Measurements from ENCODE around the gene STARD7. TPM values are rescaled to one million over a fixed set of nuclear protein-coding genes. Genes with fewer than 3 reads are reported as not detected.

Gene STARD7
- total and polyA plus RNA-seq, 9 of the 15 experiments (the other 6 are each of a cell fraction or from before 2014, with no cell fraction given), result 90.9 to 196 (median 145) TPM

DNA sequence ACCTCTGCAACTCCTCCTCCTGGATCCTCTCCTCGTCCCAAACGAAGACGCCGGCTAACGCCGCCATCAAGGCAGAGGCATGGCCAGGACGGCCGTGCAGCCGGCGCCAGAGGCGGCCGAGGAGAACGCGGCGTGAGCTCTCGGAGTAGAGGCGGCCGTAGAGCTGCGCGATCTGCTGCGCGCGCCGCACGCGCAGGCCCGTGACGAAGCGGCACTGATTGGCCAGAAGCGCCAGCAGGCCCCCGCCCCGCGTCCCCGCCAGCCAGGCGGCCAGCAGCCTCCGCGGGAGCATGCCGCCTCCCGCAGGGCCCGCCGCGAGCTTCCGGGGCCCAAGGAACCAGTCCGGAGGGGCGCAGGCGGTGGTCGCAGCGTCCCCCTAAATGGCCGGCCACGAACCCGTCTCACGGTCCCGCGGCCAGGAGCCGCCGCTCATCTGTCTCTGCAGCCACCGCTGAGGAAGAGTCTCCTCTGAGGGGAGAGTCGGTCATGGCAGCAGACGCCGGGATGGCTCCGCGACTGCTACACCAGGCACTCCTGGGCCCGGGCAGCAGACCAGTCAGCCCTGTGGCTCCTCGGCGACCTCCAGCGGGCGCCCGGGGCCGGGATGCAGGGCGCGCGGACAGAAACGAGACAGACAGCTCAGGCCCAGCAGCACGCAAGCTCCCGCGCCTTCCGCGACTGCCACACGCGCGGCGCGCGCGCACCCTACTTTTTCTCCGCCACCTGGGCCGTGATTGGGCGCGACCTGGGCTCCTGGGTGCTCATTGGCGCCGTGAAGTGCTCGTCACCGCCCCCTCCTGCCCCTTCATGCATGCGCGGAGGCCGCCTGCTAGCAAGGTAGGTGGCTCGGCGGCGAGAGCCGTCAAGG, at the start of gene STARD7 (continued):
- peak in 2 of 3 experiments; percentile 36 to 48 for TF ChIP-seq YY1 (IDR thresholded peaks at IDR 0.05; ENCODE audit: borderline replicate concordance in 1 of 3, control insufficient read depth in 1 of 3, extremely low read depth in 1 of 3, insufficient read depth in 3 of 3, insufficient read length in 1 of 3, insufficient replicate concordance in 2 of 3, low read depth in 1 of 3, low read length in 2 of 3)
- no peak for TF ChIP-seq RUNX1 (IDR thresholded peaks at IDR 0.05; ENCODE audit: low read depth)
- peak; percentile 90 for TF ChIP-seq POLR2H (tag; IDR thresholded peaks at IDR 0.05; ENCODE audit: low read depth)
- TF ChIP-seq NONO (IDR thresholded peaks at IDR 0.05; ENCODE audit: low read depth in 2 of 2, low read length in 1 of 2), result peak in 1 of 2 experiments; percentile 96; a peak in 2 of 4 replicates
- TF ChIP-seq KDM4B (IDR thresholded peaks at IDR 0.05; ENCODE audit: borderline replicate concordance in 2 of 2, low read depth in 1 of 2), result no peak
- no peak for TF ChIP-seq SMARCA4 (IDR thresholded peaks at IDR 0.05)
- TF ChIP-seq, protein P1, sequence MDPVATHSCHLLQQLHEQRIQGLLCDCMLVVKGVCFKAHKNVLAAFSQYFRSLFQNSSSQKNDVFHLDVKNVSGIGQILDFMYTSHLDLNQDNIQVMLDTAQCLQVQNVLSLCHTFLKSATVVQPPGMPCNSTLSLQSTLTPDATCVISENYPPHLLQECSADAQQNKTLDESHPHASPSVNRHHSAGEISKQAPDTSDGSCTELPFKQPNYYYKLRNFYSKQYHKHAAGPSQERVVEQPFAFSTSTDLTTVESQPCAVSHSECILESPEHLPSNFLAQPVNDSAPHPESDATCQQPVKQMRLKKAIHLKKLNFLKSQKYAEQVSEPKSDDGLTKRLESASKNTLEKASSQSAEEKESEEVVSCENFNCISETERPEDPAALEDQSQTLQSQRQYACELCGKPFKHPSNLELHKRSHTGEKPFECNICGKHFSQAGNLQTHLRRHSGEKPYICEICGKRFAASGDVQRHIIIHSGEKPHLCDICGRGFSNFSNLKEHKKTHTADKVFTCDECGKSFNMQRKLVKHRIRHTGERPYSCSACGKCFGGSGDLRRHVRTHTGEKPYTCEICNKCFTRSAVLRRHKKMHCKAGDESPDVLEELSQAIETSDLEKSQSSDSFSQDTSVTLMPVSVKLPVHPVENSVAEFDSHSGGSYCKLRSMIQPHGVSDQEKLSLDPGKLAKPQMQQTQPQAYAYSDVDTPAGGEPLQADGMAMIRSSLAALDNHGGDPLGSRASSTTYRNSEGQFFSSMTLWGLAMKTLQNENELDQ (CRISPR knock-in tag; IDR thresholded peaks at IDR 0.05; ENCODE audit: borderline replicate concordance), result no peak
- TF ChIP-seq SAP30 (IDR thresholded peaks at IDR 0.05; ENCODE audit: borderline replicate concordance, insufficient read depth, low read depth, low read length, poor library complexity, severe bottlenecking), result no peak
- TF ChIP-seq U2AF1 (optimal IDR thresholded peaks at IDR 0.05; ENCODE audit: low read depth, low read length), result peak; percentile 74
- TF ChIP-seq ZNF146 (CRISPR knock-in tag; IDR thresholded peaks at IDR 0.05; ENCODE audit: unreplicated experiment), result no peak
- TF ChIP-seq, protein P2, sequence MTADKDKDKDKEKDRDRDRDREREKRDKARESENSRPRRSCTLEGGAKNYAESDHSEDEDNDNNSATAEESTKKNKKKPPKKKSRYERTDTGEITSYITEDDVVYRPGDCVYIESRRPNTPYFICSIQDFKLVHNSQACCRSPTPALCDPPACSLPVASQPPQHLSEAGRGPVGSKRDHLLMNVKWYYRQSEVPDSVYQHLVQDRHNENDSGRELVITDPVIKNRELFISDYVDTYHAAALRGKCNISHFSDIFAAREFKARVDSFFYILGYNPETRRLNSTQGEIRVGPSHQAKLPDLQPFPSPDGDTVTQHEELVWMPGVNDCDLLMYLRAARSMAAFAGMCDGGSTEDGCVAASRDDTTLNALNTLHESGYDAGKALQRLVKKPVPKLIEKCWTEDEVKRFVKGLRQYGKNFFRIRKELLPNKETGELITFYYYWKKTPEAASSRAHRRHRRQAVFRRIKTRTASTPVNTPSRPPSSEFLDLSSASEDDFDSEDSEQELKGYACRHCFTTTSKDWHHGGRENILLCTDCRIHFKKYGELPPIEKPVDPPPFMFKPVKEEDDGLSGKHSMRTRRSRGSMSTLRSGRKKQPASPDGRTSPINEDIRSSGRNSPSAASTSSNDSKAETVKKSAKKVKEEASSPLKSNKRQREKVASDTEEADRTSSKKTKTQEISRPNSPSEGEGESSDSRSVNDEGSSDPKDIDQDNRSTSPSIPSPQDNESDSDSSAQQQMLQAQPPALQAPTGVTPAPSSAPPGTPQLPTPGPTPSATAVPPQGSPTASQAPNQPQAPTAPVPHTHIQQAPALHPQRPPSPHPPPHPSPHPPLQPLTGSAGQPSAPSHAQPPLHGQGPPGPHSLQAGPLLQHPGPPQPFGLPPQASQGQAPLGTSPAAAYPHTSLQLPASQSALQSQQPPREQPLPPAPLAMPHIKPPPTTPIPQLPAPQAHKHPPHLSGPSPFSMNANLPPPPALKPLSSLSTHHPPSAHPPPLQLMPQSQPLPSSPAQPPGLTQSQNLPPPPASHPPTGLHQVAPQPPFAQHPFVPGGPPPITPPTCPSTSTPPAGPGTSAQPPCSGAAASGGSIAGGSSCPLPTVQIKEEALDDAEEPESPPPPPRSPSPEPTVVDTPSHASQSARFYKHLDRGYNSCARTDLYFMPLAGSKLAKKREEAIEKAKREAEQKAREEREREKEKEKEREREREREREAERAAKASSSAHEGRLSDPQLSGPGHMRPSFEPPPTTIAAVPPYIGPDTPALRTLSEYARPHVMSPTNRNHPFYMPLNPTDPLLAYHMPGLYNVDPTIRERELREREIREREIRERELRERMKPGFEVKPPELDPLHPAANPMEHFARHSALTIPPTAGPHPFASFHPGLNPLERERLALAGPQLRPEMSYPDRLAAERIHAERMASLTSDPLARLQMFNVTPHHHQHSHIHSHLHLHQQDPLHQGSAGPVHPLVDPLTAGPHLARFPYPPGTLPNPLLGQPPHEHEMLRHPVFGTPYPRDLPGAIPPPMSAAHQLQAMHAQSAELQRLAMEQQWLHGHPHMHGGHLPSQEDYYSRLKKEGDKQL (CRISPR knock-in tag; IDR thresholded peaks at IDR 0.05; ENCODE audit: borderline replicate concordance), result no peak
- 0 out of 2 replicates have a peak, but pooled peaks have one; percentile 50 for TF ChIP-seq ZBTB2 (IDR thresholded peaks at IDR 0.05)
- no peak for TF ChIP-seq ZNF212 (CRISPR knock-in tag; IDR thresholded peaks at IDR 0.05)
- TF ChIP-seq, protein P3, sequence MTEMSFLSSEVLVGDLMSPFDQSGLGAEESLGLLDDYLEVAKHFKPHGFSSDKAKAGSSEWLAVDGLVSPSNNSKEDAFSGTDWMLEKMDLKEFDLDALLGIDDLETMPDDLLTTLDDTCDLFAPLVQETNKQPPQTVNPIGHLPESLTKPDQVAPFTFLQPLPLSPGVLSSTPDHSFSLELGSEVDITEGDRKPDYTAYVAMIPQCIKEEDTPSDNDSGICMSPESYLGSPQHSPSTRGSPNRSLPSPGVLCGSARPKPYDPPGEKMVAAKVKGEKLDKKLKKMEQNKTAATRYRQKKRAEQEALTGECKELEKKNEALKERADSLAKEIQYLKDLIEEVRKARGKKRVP (CRISPR knock-in tag; IDR thresholded peaks at IDR 0.05), result no peak

All from K562 (cell line).